Lower lobe of right lung (tissue), 2 donors: Measurements from ENCODE around the gene ADGRV1. TPM values are rescaled to one million over a fixed set of nuclear protein-coding genes. Genes with fewer than 3 reads are reported as not detected.

Experiments
- ATAC-seq, 2 donors: fragments of 200-7000 bp; cut with Tn5 transposase; one replicate each; pipeline ENCODE4 v1.9.1; 2020 to 2022; ENCODE audit warnings: mild to moderate bottlenecking in 2 of 2, moderate library complexity in 2 of 2
- DNase-seq: peaks from one replicate; pipeline ENCODE4 v3.0.0-alpha.2; 2020
- H3K27ac ChIP-seq: fragments of 200-600 bp; one replicate; pipeline ENCODE4 v1.8.0; 2022
- H3K27me3 ChIP-seq: fragments of 200-600 bp; one replicate; pipeline ENCODE4 v1.8.0; 2022; ENCODE audit warnings: low read depth
- H3K36me3 ChIP-seq: fragments of 200-600 bp; one replicate; pipeline ENCODE4 v1.8.0; 2022; ENCODE audit warnings: mild to moderate bottlenecking
- H3K4me1 ChIP-seq: fragments of 200-600 bp; one replicate; pipeline ENCODE4 v1.8.0; 2022
- H3K4me3 ChIP-seq: fragments of 200-600 bp; one replicate; pipeline ENCODE4 v1.8.0; 2022; ENCODE audit warnings: mild to moderate bottlenecking
- H3K9me3 ChIP-seq: fragments of 200-600 bp; one replicate; pipeline ENCODE4 v1.8.0; 2022
- intact Hi-C: fragments of 100-400 bp; cut with DNase I; formaldehyde crosslinking; loops from one replicate; pipeline ENCODE4 v1.11.0; 2022
- total RNA-seq: library from RNA; stranded (reverse); fragmentation: NEBNext Ultra II Directional; extraction: Animal tissue kit (Norgen Biotek cat#: 25700); gene quantifications from one replicate; pipeline ENCODE4 v1.2.1, GENCODE V29; 2021
- TF ChIP-seq, protein P1 (sequence below): fragments of 200-600 bp; IDR thresholded peaks from one replicate; pipeline ENCODE4 v1.8.0; 2022; ENCODE audit warnings: antibody characterized with exemption, mild to moderate bottlenecking
- donor health status: DM: no; HTN: yes; CAD: no; lungs with severe emphysema.

The ADGRV1 gene
- total RNA-seq, 1 donor from 2014 or later = 49.7 TPM

DNA sequence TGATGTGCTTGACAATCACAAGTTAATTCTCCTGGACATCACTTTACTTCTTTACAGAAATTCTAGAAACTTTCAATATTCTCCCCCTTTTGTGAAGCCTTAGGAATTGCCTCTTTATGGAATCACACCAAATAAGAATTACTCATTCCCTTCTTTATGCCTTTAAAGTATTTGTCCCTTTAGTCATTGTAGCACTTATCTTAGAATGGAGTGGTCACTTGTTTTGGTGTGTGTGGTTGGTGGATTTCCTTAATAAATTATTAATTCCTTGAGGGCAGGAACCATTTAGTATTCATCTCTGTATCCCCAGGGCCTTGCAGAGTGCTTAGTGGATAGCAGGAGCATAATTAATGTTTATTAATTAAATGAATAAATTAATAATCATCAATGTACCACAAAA is 517.5 kb downstream of the ADGRV1 start:
- peak; percentile 30 to 59 for ATAC-seq
- Histone ChIP-seq H3K27me3 (no peaks in the 10 kb centered on the region), H3K4me3 (no peak overlapping the region), H3K27ac (no peak overlapping the region), H3K36me3 (no peaks in the 10 kb centered on the region), H3K9me3 (no peaks in the 10 kb centered on the region), H3K4me1 (peaks cover 7% of the 10 kb centered on the region)
- intact Hi-C loops = no loop called here
- TF ChIP-seq, protein P1, sequence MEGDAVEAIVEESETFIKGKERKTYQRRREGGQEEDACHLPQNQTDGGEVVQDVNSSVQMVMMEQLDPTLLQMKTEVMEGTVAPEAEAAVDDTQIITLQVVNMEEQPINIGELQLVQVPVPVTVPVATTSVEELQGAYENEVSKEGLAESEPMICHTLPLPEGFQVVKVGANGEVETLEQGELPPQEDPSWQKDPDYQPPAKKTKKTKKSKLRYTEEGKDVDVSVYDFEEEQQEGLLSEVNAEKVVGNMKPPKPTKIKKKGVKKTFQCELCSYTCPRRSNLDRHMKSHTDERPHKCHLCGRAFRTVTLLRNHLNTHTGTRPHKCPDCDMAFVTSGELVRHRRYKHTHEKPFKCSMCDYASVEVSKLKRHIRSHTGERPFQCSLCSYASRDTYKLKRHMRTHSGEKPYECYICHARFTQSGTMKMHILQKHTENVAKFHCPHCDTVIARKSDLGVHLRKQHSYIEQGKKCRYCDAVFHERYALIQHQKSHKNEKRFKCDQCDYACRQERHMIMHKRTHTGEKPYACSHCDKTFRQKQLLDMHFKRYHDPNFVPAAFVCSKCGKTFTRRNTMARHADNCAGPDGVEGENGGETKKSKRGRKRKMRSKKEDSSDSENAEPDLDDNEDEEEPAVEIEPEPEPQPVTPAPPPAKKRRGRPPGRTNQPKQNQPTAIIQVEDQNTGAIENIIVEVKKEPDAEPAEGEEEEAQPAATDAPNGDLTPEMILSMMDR = no peak
- no peak for DNase-seq

DNA sequence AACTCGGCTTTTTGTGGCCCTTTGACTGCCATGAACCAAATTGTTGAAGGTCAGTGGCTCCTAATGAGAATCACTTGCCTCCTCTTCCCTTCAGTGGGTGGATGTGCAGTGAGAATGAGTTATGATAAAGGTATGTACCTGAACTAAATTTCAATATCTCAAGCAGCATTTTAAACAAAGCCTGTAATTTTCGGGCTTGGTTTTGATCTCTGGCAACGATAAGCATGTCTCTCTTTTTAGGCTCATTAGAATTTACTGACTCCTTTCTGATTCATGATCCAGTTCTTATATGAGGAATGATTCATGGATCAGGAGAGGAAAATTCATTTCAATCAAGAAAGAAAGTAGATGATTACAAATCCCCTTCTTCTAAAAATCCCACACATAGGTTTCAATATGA is 519.0 kb downstream of the ADGRV1 start:
- intact Hi-C loops = no loop called here
- TF ChIP-seq, protein P1 = no peak
- ATAC-seq = no peak

DNA sequence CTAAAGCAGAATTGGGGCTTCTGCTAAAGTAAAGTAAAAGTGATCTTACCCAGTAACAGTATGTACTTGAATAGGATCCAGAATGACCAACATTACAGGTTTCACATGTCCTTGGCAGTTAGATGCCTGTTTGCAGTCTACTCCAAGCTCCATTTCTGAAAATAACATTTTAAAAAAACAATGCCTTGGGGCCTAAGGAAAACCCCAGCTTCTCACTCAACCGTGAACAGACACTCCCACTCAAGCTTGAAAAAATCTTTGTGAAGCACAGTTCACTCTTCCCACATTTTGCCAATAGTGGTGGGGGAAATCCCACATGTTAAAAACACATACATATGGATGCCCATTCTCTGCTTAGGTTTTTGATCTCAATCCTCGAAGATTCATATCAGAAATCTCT is 520.4 kb downstream of the ADGRV1 start:
- DNase-seq = no peak
- Histone ChIP-seq H3K36me3 (no peaks in the 10 kb centered on the region), H3K27me3 (no peaks in the 10 kb centered on the region), H3K27ac (no peak overlapping the region), H3K4me3 (no peak overlapping the region), H3K4me1 (no peaks in the 10 kb centered on the region), H3K9me3 (no peaks in the 10 kb centered on the region)
- intact Hi-C loops = no loop called here
- TF ChIP-seq, protein P1 = no peak
- peak; percentile 34 to 69 for ATAC-seq

More for the DNA sequence above, 519.0 kb downstream of the ADGRV1 start:
- Histone ChIP-seq H3K27ac (no peak overlapping the region), H3K36me3 (no peaks in the 10 kb centered on the region), H3K4me1 (peaks cover 7% of the 10 kb centered on the region), H3K9me3 (no peaks in the 10 kb centered on the region), H3K27me3 (no peaks in the 10 kb centered on the region), H3K4me3 (no peak overlapping the region)
- no peak for DNase-seq

DNA sequence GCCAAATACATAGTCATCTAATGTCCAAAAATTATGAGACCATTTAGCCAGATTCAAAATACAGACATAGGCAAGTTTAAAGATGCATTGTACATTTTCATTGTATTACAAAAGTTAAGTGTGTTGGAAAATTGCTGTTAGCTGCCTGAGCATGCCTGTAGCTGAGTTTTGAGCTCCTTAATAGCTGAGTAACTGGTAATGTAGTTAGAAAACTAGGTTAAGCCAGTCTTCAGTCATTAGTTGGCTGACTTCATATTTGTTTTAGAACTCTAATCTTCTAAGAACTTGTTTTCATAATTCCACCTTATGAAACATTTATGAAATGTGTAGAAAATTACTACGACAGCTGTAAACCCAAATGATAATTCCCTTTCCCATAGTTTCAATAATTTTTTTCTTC is 531.2 kb downstream of the ADGRV1 start:
- intact Hi-C loops = loop anchor here (10.0 kb wide), 1 partner anchor 155 kb away; no protein-coding TSS in a partner anchor
- DNase-seq (no peak), ATAC-seq (peak in 1 of 2 donors; percentile 50)
- no peaks in the 10 kb centered on the region for H3K9me3 ChIP-seq
- H3K4me3 ChIP-seq = no peak overlapping the region
- no peaks in the 10 kb centered on the region for H3K27me3 ChIP-seq
- no peaks in the 10 kb centered on the region for H3K4me1 ChIP-seq
- no peaks in the 10 kb centered on the region for H3K36me3 ChIP-seq
- H3K27ac ChIP-seq = no peak overlapping the region
- TF ChIP-seq, protein P1 = no peak

DNA sequence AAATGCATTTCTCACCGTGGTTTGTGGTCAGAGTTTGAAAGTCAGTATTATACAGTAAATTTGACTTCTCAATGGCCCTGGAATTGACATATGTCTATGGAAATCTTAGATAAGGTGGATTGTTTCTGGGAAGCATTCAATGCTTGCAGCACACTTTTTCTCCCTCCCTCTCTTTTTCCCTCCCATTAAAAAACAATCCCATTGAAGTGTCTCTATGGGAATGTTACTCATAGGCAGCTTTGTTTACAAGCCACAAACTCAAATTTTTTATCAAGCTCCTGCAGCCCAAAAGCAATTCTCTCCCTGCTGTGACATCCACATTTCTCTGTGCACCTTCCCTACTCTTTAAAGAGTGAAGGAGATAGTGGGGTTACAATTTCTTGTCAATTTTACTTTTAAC is 532.4 kb downstream of the ADGRV1 start:
- H3K27me3 ChIP-seq = no peaks in the 10 kb centered on the region
- H3K4me1 ChIP-seq = no peaks in the 10 kb centered on the region
- no peak overlapping the region for H3K27ac ChIP-seq
- ATAC-seq (no peak), DNase-seq (no peak)
- H3K36me3 ChIP-seq = no peaks in the 10 kb centered on the region
- TF ChIP-seq, protein P1 = no peak
- H3K4me3 ChIP-seq = no peak overlapping the region
- intact Hi-C loops = no loop called here
- no peaks in the 10 kb centered on the region for H3K9me3 ChIP-seq
